Activated T-helper 1 cell treated with anti-CD3 and anti-CD28 coated beads, Interleukin-12 subunit alpha, Interleukin-12 subunit beta, Interleukin-2, Interleukin-4 antibody, amounts not matched to agents 30 ng/mL and 10 ng/mL and 1 ng/mL, durations not matched to agents 14 hours and 24 hours and 36 hours (primary cell): ENCODE measurements around the gene SPTSSB. TPM values are rescaled to one million over a fixed set of nuclear protein-coding genes. Genes with fewer than 3 reads are reported as not detected.

Experiments used
- DNase-seq: peaks from one replicate; pipeline ENCODE4 v3.0.0; 2021; ENCODE audit warnings: low spot score
- H3K27ac Mint-ChIP-seq: one replicate; pipeline ENCODE4 v1.8.0; 2021; ENCODE audit warnings: mild to moderate bottlenecking, mixed read lengths
- H3K27me3 Mint-ChIP-seq: one replicate; pipeline ENCODE4 v1.8.0; 2022; ENCODE audit warnings: mild to moderate bottlenecking, moderate library complexity, mixed read lengths; ENCODE audit not compliant: insufficient read depth
- H3K36me3 Mint-ChIP-seq: one replicate; pipeline ENCODE4 v1.8.0; 2021; ENCODE audit warnings: low read depth, mixed read lengths
- H3K4me1 Mint-ChIP-seq: one replicate; pipeline ENCODE4 v1.8.0; 2021; ENCODE audit warnings: low read depth, mixed read lengths
- H3K4me3 Mint-ChIP-seq: one replicate; pipeline ENCODE4 v1.8.0; 2021; ENCODE audit warnings: mild to moderate bottlenecking, moderate library complexity, mixed read lengths
- H3K9me3 Mint-ChIP-seq: one replicate; pipeline ENCODE4 v1.8.0; 2021; ENCODE audit warnings: mixed read lengths
- intact Hi-C: fragments of 100-400 bp; cut with micrococcal nuclease; formaldehyde crosslinking; loops from one replicate; pipeline ENCODE4 v1.15.1; 2024
- total RNA-seq: library from RNA; stranded (reverse); gene quantifications from 2 replicates; pipeline ENCODE4 v1.2.3, GENCODE V29; 2022

SPTSSB gene
- total RNA-seq, 1 donor from 2014 or later: not detected

GRCh38 chr3:161343986-161344385 lies 27.3 kb downstream of the SPTSSB start:
- Mint-ChIP-seq H3K4me3 (no peak overlapping the region), H3K9me3 (no peaks in the 10 kb centered on the region), H3K27ac (no peak overlapping the region), H3K27me3 (peaks cover 20% of the 10 kb centered on the region), H3K36me3 (peaks cover 1% of the 10 kb centered on the region), H3K4me1 (peaks cover 3% of the 10 kb centered on the region)
- intact Hi-C loops: no loop called here
- DNase-seq: no peak

GRCh38 chr3:161343540-161343939 lies 27.8 kb downstream of the SPTSSB start:
- Mint-ChIP-seq H3K27me3 (peaks cover 19% of the 10 kb centered on the region), H3K27ac (no peak overlapping the region), H3K4me1 (no peaks in the 10 kb centered on the region), H3K36me3 (peaks cover 1% of the 10 kb centered on the region), H3K9me3 (no peaks in the 10 kb centered on the region), H3K4me3 (no peak overlapping the region)
- DNase-seq: no peak
- intact Hi-C loops: no loop called here

- H3K9me3 Mint-ChIP-seq: no peaks in the 10 kb centered on the region
- intact Hi-C loops: no loop called here
- H3K36me3 Mint-ChIP-seq: peaks cover 1% of the 10 kb centered on the region
- peaks cover 22% of the 10 kb centered on the region for H3K27me3 Mint-ChIP-seq
- H3K27ac Mint-ChIP-seq: no peak overlapping the region
- DNase-seq: no peak
- H3K4me1 Mint-ChIP-seq: no peaks in the 10 kb centered on the region
- no peak overlapping the region for H3K4me3 Mint-ChIP-seq
These were observed 28.7 kb downstream of the SPTSSB start for GRCh38 chr3:161342629-161343028.

GRCh38 chr3:161339517-161340500 lies 31.5 kb downstream of the SPTSSB start:
- no peaks in the 10 kb centered on the region for H3K4me1 Mint-ChIP-seq
- no peak overlapping the region for H3K27ac Mint-ChIP-seq
- H3K36me3 Mint-ChIP-seq: peaks cover 1% of the 10 kb centered on the region
- no peaks in the 10 kb centered on the region for H3K9me3 Mint-ChIP-seq
- peaks cover 18% of the 10 kb centered on the region for H3K27me3 Mint-ChIP-seq
- no peak overlapping the region for H3K4me3 Mint-ChIP-seq
- DNase-seq: no peak
- intact Hi-C loops: no loop called here

GRCh38 chr3:161337311-161337710 lies 34.0 kb downstream of the SPTSSB start:
- intact Hi-C loops: no loop called here
- no peak for DNase-seq
- H3K27me3 Mint-ChIP-seq: peaks cover 18% of the 10 kb centered on the region
- H3K27ac Mint-ChIP-seq: no peak overlapping the region
- H3K36me3 Mint-ChIP-seq: no peaks in the 10 kb centered on the region
- no peaks in the 10 kb centered on the region for H3K9me3 Mint-ChIP-seq
- H3K4me3 Mint-ChIP-seq: no peak overlapping the region
- no peaks in the 10 kb centered on the region for H3K4me1 Mint-ChIP-seq

- Mint-ChIP-seq H3K4me3 (no peak overlapping the region), H3K36me3 (no peaks in the 10 kb centered on the region), H3K27ac (no peak overlapping the region), H3K4me1 (no peaks in the 10 kb centered on the region), H3K9me3 (no peaks in the 10 kb centered on the region), H3K27me3 (peaks cover 17% of the 10 kb centered on the region)
- intact Hi-C loops: no loop called here
- no peak for DNase-seq
These were observed 34.7 kb downstream of the SPTSSB start for GRCh38 chr3:161336661-161337060.

GRCh38 chr3:161333696-161334095 lies 37.6 kb downstream of the SPTSSB start:
- no peaks in the 10 kb centered on the region for H3K9me3 Mint-ChIP-seq
- H3K27ac Mint-ChIP-seq: no peak overlapping the region
- no peaks in the 10 kb centered on the region for H3K4me1 Mint-ChIP-seq
- H3K4me3 Mint-ChIP-seq: no peak overlapping the region
- intact Hi-C loops: no loop called here
- peaks cover 21% of the 10 kb centered on the region for H3K27me3 Mint-ChIP-seq
- DNase-seq: no peak
- no peaks in the 10 kb centered on the region for H3K36me3 Mint-ChIP-seq

- Mint-ChIP-seq H3K9me3 (no peaks in the 10 kb centered on the region), H3K4me3 (no peak overlapping the region), H3K27ac (no peak overlapping the region), H3K4me1 (no peaks in the 10 kb centered on the region), H3K36me3 (no peaks in the 10 kb centered on the region), H3K27me3 (peaks cover 13% of the 10 kb centered on the region)
- intact Hi-C loops: no loop called here
- DNase-seq: no peak
These were observed 38.5 kb downstream of the SPTSSB start for GRCh38 chr3:161332792-161333191.

- Mint-ChIP-seq H3K9me3 (peaks cover 14% of the 10 kb centered on the region), H3K27me3 (peaks cover 34% of the 10 kb centered on the region), H3K4me1 (no peaks in the 10 kb centered on the region), H3K27ac (no peak overlapping the region), H3K36me3 (no peaks in the 10 kb centered on the region), H3K4me3 (no peak overlapping the region)
- intact Hi-C loops: no loop called here
- no peak for DNase-seq
These were observed 46.3 kb downstream of the SPTSSB start for GRCh38 chr3:161325059-161325458.

GRCh38 chr3:161323926-161324621 lies 47.2 kb downstream of the SPTSSB start:
- H3K4me3 Mint-ChIP-seq: no peak overlapping the region
- H3K27me3 Mint-ChIP-seq: peaks cover 29% of the 10 kb centered on the region
- H3K4me1 Mint-ChIP-seq: no peaks in the 10 kb centered on the region
- no peak for DNase-seq
- peaks cover 14% of the 10 kb centered on the region for H3K9me3 Mint-ChIP-seq
- no peaks in the 10 kb centered on the region for H3K36me3 Mint-ChIP-seq
- intact Hi-C loops: no loop called here
- H3K27ac Mint-ChIP-seq: no peak overlapping the region

GRCh38 chr3:161322781-161323568 lies 48.3 kb downstream of the SPTSSB start:
- no peaks in the 10 kb centered on the region for H3K4me1 Mint-ChIP-seq
- no peak overlapping the region for H3K27ac Mint-ChIP-seq
- no peak for DNase-seq
- no peak overlapping the region for H3K4me3 Mint-ChIP-seq
- H3K9me3 Mint-ChIP-seq: peaks cover 17% of the 10 kb centered on the region
- H3K36me3 Mint-ChIP-seq: no peaks in the 10 kb centered on the region
- H3K27me3 Mint-ChIP-seq: peaks cover 29% of the 10 kb centered on the region
- intact Hi-C loops: no loop called here

- peaks cover 32% of the 10 kb centered on the region for H3K27me3 Mint-ChIP-seq
- peaks cover 17% of the 10 kb centered on the region for H3K9me3 Mint-ChIP-seq
- intact Hi-C loops: no loop called here
- H3K4me1 Mint-ChIP-seq: no peaks in the 10 kb centered on the region
- H3K4me3 Mint-ChIP-seq: no peak overlapping the region
- DNase-seq: no peak
- H3K27ac Mint-ChIP-seq: no peak overlapping the region
- H3K36me3 Mint-ChIP-seq: no peaks in the 10 kb centered on the region
These were observed 50.5 kb downstream of the SPTSSB start for GRCh38 chr3:161320837-161321236.
